ENCODE measurements around the gene ZNF883.

Gene ZNF883

GRCh38 chr9:112911736-112912135 is 100.3 kb downstream of the ZNF883 start:
- Histone ChIP-seq H3K9me3 (ENCODE audit: insufficient read depth, low read length) (no peaks in the 10 kb centered on the region), H3K9me2 (replicated peaks; ENCODE audit: insufficient read depth, low read length) (no peaks in the 10 kb centered on the region), H3K4me2 (ENCODE audit: low read depth, low read length, poor library complexity, severe bottlenecking) (no peak overlapping the region)

More at GRCh38 chr9:112911736-112912135, 100.3 kb downstream of the ZNF883 start:
- Histone ChIP-seq H3K36me3 (ENCODE audit: low read length) (no peaks in the 10 kb centered on the region), H3F3A (ENCODE audit: insufficient read depth) (no peaks in the 10 kb centered on the region), H3K79me2 (ENCODE audit: insufficient read depth, low read length) (no peaks in the 10 kb centered on the region), H3K4me3 (ENCODE audit: insufficient read depth, low read length, poor library complexity, severe bottlenecking) (no peak overlapping the region), H3K27ac (ENCODE audit: low read depth, low read length) (no peak overlapping the region), H4K20me1 (ENCODE audit: low read depth, low read length) (no peaks in the 10 kb centered on the region), H3K27me3 (ENCODE audit: low read length) (no peaks in the 10 kb centered on the region), H2AFZ (ENCODE audit: low read depth, low read length, severe bottlenecking) (no peak overlapping the region), H3K9ac (ENCODE audit: low read length) (no peak overlapping the region)
- TF ChIP-seq EZH2phosphoT487 (conservative IDR thresholded peaks at IDR 0.05; ENCODE audit: low read length) (no peak), CTCF (IDR thresholded peaks at IDR 0.05; ENCODE audit: insufficient read depth, low read length, poor library complexity, severe bottlenecking) (no peak)
